Raji (cell line): ENCODE data around the gene NEUROD4.

Experiments
- POLR2A ChIP-seq: IDR thresholded peaks from 2 replicates; pipeline ENCODE4 v1.6.1; 2011; ENCODE audit warnings: low read depth, low read length, control low read depth; ENCODE audit not compliant: insufficient read depth

The NEUROD4 gene

GRCh38 chr12:55039395-55040354, 19.9 kb downstream of the NEUROD4 start:
- TF ChIP-seq POLR2A = no peak

DNA sequence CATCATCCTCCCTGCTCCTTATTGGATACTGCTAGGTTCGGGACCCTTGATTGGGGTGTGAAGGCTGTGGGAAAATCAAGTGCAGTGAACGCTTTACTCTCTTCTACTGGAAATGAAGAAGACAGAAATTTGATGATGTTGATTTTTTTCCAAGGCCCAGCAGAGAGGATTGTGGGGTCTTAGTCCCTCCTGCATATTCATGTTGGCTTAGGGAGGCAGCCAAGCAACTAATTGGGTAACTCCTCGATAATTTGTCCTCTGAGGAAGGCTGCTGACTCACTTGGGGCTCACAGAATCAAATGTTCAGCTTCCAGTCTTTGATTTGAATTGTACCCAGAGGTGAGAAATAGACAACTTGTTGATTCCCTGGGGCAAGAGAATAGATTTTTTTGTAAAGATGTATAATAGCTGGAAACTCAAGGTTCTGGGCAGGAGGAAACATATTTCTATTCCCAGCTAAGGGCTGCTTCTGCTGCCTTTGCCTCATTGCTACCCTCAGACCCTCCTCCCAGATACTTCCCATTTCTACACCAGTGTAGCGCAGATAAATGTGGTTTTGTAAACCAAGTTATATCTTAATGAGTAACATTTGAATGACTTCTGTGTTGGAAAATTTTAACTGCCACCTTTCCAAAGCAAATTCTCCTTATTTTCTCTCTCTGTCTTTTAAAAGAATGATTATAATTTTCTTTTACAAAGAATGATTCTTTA, 21.7 kb downstream of the NEUROD4 start:
- no peak for TF ChIP-seq POLR2A

- no peak for TF ChIP-seq POLR2A
These were observed 23.8 kb downstream of the NEUROD4 start for GRCh38 chr12:55043542-55043941.

GRCh38 chr12:55044135-55044534, 24.4 kb downstream of the NEUROD4 start:
- TF ChIP-seq POLR2A = no peak

- TF ChIP-seq POLR2A = no peak
These were observed 29.9 kb downstream of the NEUROD4 start for GRCh38 chr12:55049676-55050075.

- TF ChIP-seq POLR2A = no peak
These were observed 31.6 kb downstream of the NEUROD4 start for GRCh38 chr12:55051197-55051947.

GRCh38 chr12:55057481-55057880, 37.7 kb downstream of the NEUROD4 start:
- TF ChIP-seq POLR2A = no peak

DNA sequence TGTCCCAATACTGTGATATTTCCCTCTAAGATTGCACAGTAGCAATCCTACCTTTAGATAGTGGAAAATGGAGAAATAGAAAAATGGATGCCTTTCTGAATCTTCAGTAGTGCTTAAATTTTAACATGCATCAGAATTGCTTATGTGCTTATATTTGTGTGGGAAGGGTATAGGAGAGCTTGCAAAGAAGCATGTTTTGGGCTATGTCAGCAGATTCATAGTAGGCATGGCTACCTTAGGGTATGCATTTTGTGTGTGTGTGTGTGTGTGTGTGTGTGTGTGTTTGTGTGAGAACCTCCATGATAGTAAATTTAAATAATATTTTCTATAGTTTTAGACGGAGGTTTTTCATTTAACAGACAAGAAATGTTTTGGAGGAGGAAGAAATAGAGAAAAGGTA, 38.3 kb downstream of the NEUROD4 start:
- no peak for TF ChIP-seq POLR2A

GRCh38 chr12:55058776-55059175, 39.0 kb downstream of the NEUROD4 start:
- no peak for TF ChIP-seq POLR2A

DNA sequence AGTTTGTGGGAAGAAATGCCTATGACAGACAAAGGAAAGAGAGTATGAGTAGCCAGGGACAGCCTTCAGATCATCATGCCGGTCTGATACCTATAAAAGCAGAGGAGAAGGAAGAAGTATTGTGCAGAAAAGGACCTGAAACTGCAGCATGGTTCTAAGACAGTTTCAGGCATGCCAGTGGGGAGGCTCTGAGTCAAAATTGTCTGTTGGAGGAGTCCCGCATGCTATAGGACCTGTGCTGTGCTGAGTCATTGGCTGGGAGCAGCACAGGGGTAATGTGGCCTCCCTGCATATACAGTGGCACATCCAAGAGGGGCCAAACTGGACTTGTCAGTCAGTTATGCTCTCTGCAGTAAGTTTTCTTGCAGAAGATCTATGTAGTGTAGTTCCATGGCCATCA, 40.7 kb downstream of the NEUROD4 start:
- no peak for TF ChIP-seq POLR2A

DNA sequence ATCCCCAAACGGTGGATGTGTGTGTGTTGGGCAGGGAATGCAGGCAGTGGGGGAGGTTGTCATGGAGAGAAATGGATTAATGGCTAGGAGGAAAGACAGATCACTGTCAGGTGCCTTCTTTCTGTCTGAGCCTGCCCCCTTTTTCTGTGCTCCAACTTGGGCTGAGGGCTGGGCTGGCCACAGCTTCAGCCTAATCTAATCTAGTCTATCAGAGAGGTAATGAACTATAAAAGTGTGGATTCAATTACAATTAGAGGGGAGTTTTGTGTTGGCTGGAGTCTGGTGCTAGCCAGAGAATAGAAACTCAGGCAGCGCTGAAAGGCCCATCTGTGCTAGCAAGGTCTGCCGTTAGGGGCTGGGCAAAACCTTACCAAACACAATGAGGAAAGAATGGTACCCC, 41.2 kb downstream of the NEUROD4 start:
- TF ChIP-seq POLR2A = no peak

GRCh38 chr12:55063291-55063690, 43.5 kb downstream of the NEUROD4 start:
- TF ChIP-seq POLR2A = no peak

DNA sequence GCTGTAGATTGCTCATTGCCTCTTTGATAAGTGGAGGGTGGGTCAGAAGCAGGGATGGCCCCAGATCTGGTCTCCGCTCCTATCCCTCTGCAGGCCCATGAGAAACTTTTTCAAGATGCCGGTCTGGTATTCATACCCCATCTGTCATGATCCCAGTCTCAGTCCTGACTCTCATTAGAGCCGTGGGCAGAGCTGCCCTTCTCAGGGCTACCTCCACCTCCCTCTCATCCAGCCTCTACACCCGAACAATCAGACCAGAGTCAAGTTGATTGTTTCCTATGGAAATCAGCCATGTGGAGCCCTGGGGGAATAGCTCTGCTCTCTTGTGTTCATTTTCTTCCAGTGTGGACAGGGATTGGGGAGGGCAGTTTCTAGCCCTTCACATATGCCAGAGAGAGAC, 45.8 kb downstream of the NEUROD4 start:
- TF ChIP-seq POLR2A = no peak

GRCh38 chr12:55067701-55068100, 47.9 kb downstream of the NEUROD4 start:
- TF ChIP-seq POLR2A = no peak

DNA sequence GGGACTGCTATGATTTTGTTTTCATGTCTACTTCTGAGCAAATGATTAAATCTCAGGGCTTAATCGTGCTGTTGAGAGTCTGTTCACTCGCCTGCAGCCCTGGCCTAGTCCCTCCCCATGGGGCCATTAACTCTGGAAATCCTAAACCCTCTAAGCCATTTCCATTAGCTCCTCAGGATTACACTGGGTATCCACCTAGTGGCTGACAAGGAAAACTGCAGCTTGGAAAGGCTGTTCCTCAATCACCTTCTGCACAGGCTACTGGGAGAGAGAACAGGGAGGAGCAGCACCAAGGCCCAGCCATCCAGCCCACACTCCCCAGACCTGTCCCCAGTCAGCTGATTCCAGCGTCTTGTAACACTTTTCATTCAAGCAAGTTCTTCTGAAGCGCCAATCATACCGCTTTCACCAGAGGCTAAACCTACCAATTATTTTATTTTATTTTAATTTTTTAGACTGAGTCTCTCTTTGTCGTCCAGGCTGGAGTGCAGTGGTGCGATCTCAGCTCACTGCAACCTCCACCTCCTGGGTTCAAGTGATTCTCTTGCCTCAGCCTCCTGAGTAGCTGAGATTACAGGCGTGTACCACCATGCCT, 48.7 kb downstream of the NEUROD4 start:
- TF ChIP-seq POLR2A = no peak

- no peak for TF ChIP-seq POLR2A
These were observed 52.3 kb downstream of the NEUROD4 start for GRCh38 chr12:55072083-55072482.
